HL-60 (cell line): Measurements from ENCODE around the gene EHHADH.

Source experiments
- DNase-seq, 2 experiments: peaks; one replicate each; pipeline ENCODE4 v3.0.0-alpha.2; 2010 to 2020; ENCODE audit warnings: low read depth in 1 of 2, low spot score in 1 of 2
- H3K27ac ChIP-seq: fragments of 250-450 bp; sonication (Bioruptor Pico); replicated peaks from 2 replicates; pipeline ENCODE4 v1.5.1; 2020; ENCODE audit warnings: mild to moderate bottlenecking, moderate library complexity
- H3K27me3 ChIP-seq: fragments of 250-450 bp; sonication (Bioruptor Pico); 2 replicates; pipeline ENCODE4 v1.5.1; 2021; ENCODE audit warnings: mild to moderate bottlenecking, moderate library complexity; ENCODE audit not compliant: insufficient read depth, poor library complexity, severe bottlenecking
- H3K4me3 ChIP-seq: replicated peaks from 2 replicates; pipeline ENCODE4 v1.5.1; 2011; ENCODE audit warnings: mild to moderate bottlenecking, control low read depth, low read length; ENCODE audit not compliant: insufficient read depth
- CTCF ChIP-seq: IDR thresholded peaks from one replicate; pipeline ENCODE4 v1.5.1; 2011; ENCODE audit warnings: low read length, control low read depth, inconsistent platforms; ENCODE audit not compliant: insufficient read depth
- GABPA ChIP-seq: IDR thresholded peaks from 2 replicates; pipeline ENCODE4 v1.6.1; 2012; ENCODE audit warnings: low read depth
- POLR2AphosphoS5 ChIP-seq: IDR thresholded peaks from 2 replicates; pipeline ENCODE4 v1.6.1; 2012; ENCODE audit warnings: low read depth
- REST ChIP-seq: IDR thresholded peaks from 2 replicates; pipeline ENCODE4 v1.6.1; 2012; ENCODE audit warnings: low read depth; ENCODE audit not compliant: insufficient replicate concordance
- SPI1 ChIP-seq: IDR thresholded peaks from 2 replicates; pipeline ENCODE4 v1.6.1; 2012; ENCODE audit warnings: low read depth, mild to moderate bottlenecking, borderline replicate concordance

EHHADH gene

GRCh38 chr3:185204894-185205293 lies 49.0 kb downstream of the EHHADH start:
- no peaks in the 10 kb centered on the region for H3K27me3 ChIP-seq
- no peak for DNase-seq
- no peak overlapping the region for H3K27ac ChIP-seq
- H3K4me3 ChIP-seq: no peak overlapping the region
- no peak for TF ChIP-seq REST
- TF ChIP-seq GABPA: no peak
- TF ChIP-seq CTCF: no peak
- no peak for TF ChIP-seq POLR2AphosphoS5
- no peak for TF ChIP-seq SPI1

GRCh38 chr3:185200639-185201038 lies 53.2 kb downstream of the EHHADH start:
- no peak for DNase-seq
- TF ChIP-seq SPI1: no peak
- Histone ChIP-seq H3K27ac (no peak overlapping the region), H3K27me3 (no peaks in the 10 kb centered on the region), H3K4me3 (no peak overlapping the region)

GRCh38 chr3:185199671-185200070 lies 54.2 kb downstream of the EHHADH start:
- no peak overlapping the region for H3K27ac ChIP-seq
- DNase-seq: no peak
- no peak overlapping the region for H3K4me3 ChIP-seq
- no peaks in the 10 kb centered on the region for H3K27me3 ChIP-seq
- TF ChIP-seq REST (no peak), SPI1 (no peak), POLR2AphosphoS5 (no peak), CTCF (no peak), GABPA (no peak)

- no peaks in the 10 kb centered on the region for H3K27me3 ChIP-seq
- no peak for TF ChIP-seq CTCF
- DNase-seq: no peak
- H3K4me3 ChIP-seq: no peak overlapping the region
- H3K27ac ChIP-seq: no peak overlapping the region
These were observed 54.6 kb downstream of the EHHADH start for GRCh38 chr3:185199206-185199605.
